ENCODE measurements around the gene CEP164. TPM values are rescaled to one million over a fixed set of nuclear protein-coding genes. Genes with fewer than 3 reads are reported as not detected.

CEP164 gene
- polyA plus RNA-seq, 3 donors = 4.3 to 32.1 (median 8.0) TPM

DNA sequence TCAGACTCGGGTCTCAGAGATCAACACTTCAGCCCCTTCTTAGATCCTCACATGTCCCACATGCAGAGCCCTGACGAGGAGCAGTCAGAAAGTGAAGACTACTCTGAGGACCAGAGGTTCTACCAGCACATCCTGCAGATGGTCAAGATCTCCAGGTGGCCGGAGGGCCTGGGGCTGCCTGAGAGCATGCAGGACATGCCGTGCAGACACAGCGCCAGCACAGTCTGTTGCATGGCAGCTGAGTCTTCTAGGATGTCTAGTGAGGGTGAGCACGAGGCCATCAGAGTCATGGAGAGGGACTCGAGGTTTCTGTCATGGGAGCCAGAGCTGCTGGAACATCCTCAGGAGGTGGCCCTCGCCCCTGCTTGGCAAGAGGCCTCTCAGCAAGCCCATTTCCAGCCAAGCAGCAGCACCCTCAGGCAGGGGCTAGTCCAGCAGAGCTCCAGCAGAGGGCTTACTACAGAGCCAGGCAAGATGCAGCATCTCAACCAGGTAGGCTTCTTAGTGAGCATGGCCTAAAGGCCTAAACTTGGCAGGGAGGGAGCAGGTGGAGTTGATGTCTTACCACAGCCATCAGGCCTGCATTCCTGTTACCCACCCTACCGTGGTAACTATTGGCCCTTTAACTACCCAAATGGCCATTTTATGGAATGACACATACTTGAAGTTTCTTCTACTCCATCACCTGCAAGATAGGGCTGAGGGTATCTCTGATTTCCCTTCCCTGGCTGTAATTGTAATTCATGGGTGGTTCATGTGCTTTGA, 28.7 kb downstream of the CEP164 start:
- no peaks in the 10 kb centered on the region for H3K4me1 ChIP-seq (ENCODE audit: control insufficient read depth in 1 of 2, insufficient read depth in 2 of 2, low read length in 2 of 2)
- DNase-seq = no peak
- no peaks in the 10 kb centered on the region for H3K27me3 ChIP-seq (ENCODE audit: control insufficient read depth in 2 of 2, insufficient read depth in 2 of 2, low read length in 2 of 2)
- Mint-ChIP-seq H3K9me3 (peaks cover 0 to 2% (median 0%) of the 10 kb centered on the region in 7 donors), H3K27ac (peak overlapping the region in 1 of 7 donors; percentile 46), H3K36me3 (peaks cover 74 to 88% of the 10 kb centered on the region in 2 donors), H3K4me3 (no peak overlapping the region), H3K4me1 (no peaks in the 10 kb centered on the region), H3K27me3 (ENCODE audit: low read depth in 3 of 3) (no peaks in the 10 kb centered on the region)
- no peak overlapping the region for H3K4me3 ChIP-seq (replicated peaks in 1 of 3; ENCODE audit: low read depth in 2 of 3, low read length in 3 of 3)
- H3K36me3 ChIP-seq (replicated peaks in 1 of 2; ENCODE audit: control insufficient read depth in 1 of 2, insufficient read depth in 2 of 2, low read length in 2 of 2) = peaks cover 49 to 86% of the 10 kb centered on the region in 2 donors
- H3K79me2 ChIP-seq (ENCODE audit: insufficient read depth, low read length) = no peaks in the 10 kb centered on the region
- no peaks in the 10 kb centered on the region for H4K20me1 ChIP-seq (ENCODE audit: insufficient read depth, low read length)
- intact Hi-C loops (cut with micrococcal nuclease) = no loop called here
- no peak overlapping the region for H2AFZ ChIP-seq (ENCODE audit: insufficient read depth, low read depth, low read length, poor library complexity, severe bottlenecking)
- WGBS (ENCODE audit: insufficient coverage) = 91% methylated on average over 8 of the region's 9 CpGs
- no peak overlapping the region for H3K27ac ChIP-seq (ENCODE audit: low read depth in 1 of 2, low read length in 2 of 2)
- no peak overlapping the region for H3K4me2 ChIP-seq (replicated peaks; ENCODE audit: extremely low read depth, low read length, poor library complexity, severe bottlenecking)
- TF ChIP-seq, protein P1, sequence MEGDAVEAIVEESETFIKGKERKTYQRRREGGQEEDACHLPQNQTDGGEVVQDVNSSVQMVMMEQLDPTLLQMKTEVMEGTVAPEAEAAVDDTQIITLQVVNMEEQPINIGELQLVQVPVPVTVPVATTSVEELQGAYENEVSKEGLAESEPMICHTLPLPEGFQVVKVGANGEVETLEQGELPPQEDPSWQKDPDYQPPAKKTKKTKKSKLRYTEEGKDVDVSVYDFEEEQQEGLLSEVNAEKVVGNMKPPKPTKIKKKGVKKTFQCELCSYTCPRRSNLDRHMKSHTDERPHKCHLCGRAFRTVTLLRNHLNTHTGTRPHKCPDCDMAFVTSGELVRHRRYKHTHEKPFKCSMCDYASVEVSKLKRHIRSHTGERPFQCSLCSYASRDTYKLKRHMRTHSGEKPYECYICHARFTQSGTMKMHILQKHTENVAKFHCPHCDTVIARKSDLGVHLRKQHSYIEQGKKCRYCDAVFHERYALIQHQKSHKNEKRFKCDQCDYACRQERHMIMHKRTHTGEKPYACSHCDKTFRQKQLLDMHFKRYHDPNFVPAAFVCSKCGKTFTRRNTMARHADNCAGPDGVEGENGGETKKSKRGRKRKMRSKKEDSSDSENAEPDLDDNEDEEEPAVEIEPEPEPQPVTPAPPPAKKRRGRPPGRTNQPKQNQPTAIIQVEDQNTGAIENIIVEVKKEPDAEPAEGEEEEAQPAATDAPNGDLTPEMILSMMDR (IDR thresholded peaks at IDR 0.05) = no peak
- H3K9ac ChIP-seq (ENCODE audit: insufficient read depth, low read length, poor library complexity, severe bottlenecking) = no peak overlapping the region
- H3K9me3 ChIP-seq (replicated peaks in 1 of 2; ENCODE audit: control insufficient read depth in 1 of 2, insufficient read depth in 1 of 2, low read length in 2 of 2) = no peaks in the 10 kb centered on the region

DNA sequence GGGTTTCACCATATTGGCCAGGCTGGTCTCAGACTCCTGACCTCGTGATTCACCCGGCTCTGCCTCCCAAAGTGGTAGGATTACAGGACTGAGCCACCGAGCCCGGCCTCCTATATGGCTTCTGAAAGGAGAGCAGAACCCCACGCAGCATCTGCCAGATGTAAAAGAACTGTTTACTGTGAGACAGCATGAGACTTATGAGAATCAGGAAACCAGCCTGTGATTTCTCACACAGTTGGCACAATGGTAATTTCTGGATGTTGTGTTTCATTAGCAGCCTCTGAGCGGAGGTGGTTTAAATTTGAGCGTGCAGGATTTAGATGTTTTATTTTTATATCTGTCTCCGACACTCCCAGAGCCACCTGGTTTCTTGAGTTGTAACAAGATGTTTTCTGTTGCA, 33.8 kb downstream of the CEP164 start:
- Histone ChIP-seq H3K36me3 (replicated peaks in 1 of 2; ENCODE audit: control insufficient read depth in 1 of 2, insufficient read depth in 2 of 2, low read length in 2 of 2) (peaks cover 48 to 86% of the 10 kb centered on the region in 2 donors), H3K9me3 (replicated peaks in 1 of 2; ENCODE audit: control insufficient read depth in 1 of 2, insufficient read depth in 1 of 2, low read length in 2 of 2) (no peaks in the 10 kb centered on the region), H3K27ac (ENCODE audit: low read depth in 1 of 2, low read length in 2 of 2) (no peak overlapping the region), H3K27me3 (ENCODE audit: control insufficient read depth in 2 of 2, insufficient read depth in 2 of 2, low read length in 2 of 2) (no peaks in the 10 kb centered on the region), H3K4me2 (replicated peaks; ENCODE audit: extremely low read depth, low read length, poor library complexity, severe bottlenecking) (no peak overlapping the region), H3K4me3 (replicated peaks in 1 of 3; ENCODE audit: low read depth in 2 of 3, low read length in 3 of 3) (no peak overlapping the region), H3K9ac (ENCODE audit: insufficient read depth, low read length, poor library complexity, severe bottlenecking) (no peak overlapping the region), H3K79me2 (ENCODE audit: insufficient read depth, low read length) (no peaks in the 10 kb centered on the region), H2AFZ (ENCODE audit: insufficient read depth, low read depth, low read length, poor library complexity, severe bottlenecking) (no peak overlapping the region), H3K4me1 (ENCODE audit: control insufficient read depth in 1 of 2, insufficient read depth in 2 of 2, low read length in 2 of 2) (no peaks in the 10 kb centered on the region), H4K20me1 (ENCODE audit: insufficient read depth, low read length) (no peaks in the 10 kb centered on the region)
- no peaks in the 10 kb centered on the region for H3K4me1 Mint-ChIP-seq
- intact Hi-C loops (cut with micrococcal nuclease) = no loop called here
- peaks cover 79 to 88% of the 10 kb centered on the region in 2 donors for H3K36me3 Mint-ChIP-seq
- no peak for DNase-seq
- H3K27ac Mint-ChIP-seq = peak overlapping the region in 1 of 7 donors; percentile 64
- no peaks in the 10 kb centered on the region for H3K9me3 Mint-ChIP-seq
- no peaks in the 10 kb centered on the region for H3K27me3 Mint-ChIP-seq (ENCODE audit: low read depth in 3 of 3)
- TF ChIP-seq, protein P1 (IDR thresholded peaks at IDR 0.05) = no peak
- H3K4me3 Mint-ChIP-seq = no peak overlapping the region
- 93% methylated on average over 8 of the region's 8 CpGs for WGBS (ENCODE audit: insufficient coverage)
